Measurements from ENCODE around the gene CCT6A.
"Not testable (repeated sequence)": the region's sequence is repeated elsewhere in the genome, so short reads cannot be mapped to it uniquely, and the experiment has no call there.

The CCT6A gene, protein sequence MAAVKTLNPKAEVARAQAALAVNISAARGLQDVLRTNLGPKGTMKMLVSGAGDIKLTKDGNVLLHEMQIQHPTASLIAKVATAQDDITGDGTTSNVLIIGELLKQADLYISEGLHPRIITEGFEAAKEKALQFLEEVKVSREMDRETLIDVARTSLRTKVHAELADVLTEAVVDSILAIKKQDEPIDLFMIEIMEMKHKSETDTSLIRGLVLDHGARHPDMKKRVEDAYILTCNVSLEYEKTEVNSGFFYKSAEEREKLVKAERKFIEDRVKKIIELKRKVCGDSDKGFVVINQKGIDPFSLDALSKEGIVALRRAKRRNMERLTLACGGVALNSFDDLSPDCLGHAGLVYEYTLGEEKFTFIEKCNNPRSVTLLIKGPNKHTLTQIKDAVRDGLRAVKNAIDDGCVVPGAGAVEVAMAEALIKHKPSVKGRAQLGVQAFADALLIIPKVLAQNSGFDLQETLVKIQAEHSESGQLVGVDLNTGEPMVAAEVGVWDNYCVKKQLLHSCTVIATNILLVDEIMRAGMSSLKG

DNA sequence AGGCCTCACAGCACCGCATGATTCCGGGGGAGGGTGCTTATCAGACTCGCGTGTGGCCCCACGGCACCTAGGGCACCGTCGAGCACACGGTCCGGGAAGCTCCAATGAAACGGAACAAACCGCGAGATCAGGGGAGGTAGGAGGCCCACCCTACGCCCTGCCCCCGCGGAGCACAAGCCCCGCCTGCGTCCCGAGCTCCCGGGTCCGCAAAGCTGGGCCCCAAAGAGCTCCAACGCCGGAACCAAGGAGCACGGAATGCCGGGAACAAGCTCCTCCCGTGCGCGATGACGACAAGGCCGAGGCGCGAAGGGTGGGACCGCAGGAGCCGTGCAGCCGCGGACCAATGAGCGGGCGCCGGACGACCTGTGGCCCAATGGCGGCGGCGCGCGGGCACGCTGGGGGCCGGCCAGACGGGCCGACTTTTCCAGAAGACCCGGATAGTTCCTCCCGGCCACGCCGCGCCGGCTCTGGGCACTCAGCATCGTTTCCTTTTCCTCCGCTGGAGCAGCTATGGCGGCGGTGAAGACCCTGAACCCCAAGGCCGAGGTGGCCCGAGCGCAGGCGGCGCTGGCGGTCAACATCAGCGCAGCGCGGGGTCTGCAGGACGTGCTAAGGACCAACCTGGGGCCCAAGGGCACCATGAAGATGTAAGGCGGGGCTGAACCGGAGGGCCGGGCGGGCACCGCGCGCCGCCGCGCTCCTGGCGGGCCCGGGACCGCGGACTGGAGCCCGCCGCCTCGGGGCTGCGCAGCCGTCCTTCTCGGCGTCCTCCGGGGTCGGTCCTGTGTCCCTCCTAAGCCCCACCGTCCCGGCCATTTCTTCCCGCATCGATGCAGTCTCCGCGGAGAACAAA lies at the start of gene CCT6A, which contains the start of gene PSPH:
Gene CCT6A (plus strand): TSS at position 427 of the 853 bp plus-strand sequence. CDS start 84 bp downstream, at position 511.
Gene PSPH (minus strand): TSS at position 106 of the 853 bp plus-strand sequence. CDS start 30,232 bp downstream, outside the sequence.
- peak; percentile 99 for DNase-seq

DNA sequence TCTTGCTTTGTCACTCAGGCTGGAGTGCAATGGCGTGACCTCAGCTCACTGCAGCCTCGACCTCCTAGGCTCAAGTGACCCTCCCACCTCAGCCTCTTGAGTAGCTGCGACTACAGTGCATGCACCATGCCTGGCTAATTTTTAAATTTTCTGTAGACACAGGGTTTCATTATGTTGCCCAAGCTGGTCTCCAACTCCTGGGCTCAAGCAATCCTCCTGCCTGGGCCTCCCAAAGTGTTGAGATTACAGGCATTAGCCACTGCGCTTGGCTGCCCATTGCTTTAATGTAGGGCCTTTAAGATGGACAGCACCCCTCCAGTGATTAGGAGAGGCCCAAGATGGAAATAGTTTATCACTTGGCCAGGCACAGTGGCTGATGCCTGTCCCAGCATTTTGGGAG lies 47.8 kb upstream of the CCT6A start:
- no peak for DNase-seq

DNA sequence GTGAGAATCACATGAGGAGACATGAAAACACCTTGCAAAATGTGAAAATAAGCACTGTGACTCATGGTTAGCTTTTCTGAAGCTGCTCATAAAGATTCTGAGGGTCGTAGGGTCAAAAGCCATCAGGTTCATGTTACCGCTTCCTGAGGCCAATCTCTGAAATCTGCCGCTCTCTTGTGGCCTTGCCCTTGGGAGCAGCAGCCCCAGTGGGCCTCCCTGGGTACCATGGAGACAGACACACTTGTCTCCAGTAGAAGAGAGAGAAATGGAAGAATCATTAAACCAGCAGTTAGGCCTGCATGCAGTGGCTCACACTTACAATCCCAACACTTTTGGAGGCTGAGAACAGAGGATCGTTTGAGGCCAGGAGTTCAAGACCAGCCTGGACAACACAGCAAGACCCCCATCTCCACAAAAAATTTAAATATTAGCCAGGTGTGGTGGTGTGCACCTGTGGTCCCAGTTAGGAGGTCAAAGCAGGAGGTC lies 44.4 kb upstream of the CCT6A start:
- no peak for DNase-seq

DNA sequence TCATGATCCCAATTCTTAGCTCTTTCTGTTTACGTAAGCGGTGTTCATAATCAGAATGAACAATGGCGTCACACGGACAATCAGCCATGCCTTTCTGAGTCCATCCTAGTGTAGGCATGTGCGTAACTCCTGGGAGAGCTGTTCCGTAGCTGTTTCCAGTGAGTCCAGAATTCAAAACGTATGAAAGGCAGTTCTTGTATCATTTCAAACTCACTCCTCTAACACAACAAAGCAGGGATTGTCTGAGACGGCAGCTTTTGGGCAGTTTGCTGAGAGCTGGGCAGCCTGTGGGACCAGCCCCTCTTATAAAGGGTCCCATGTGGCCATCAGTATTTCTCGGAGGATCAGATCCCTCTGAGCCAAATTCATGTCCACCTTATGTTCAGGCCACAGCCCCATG lies 43.7 kb upstream of the CCT6A start:
- no peak for DNase-seq

DNA sequence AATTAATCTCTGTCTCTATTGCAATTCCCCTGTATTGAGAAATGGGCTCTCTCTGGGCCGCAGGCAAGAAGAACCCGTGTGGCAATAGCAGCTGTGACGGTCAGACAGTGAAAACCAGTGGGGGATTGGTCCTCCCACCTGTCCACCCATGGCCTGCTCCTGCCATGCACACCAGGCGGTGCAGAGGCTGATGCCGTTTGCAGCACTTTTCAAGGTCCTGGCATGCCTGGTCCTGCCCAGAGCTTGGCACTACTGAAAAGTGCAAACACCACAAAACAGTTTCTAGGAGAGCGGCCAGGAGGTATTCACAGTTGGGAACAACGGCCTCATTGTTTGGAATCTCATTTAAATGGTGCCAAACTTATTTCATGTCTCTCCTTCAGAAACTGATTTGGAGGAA lies 41.9 kb upstream of the CCT6A start:
- DNase-seq = no peak

DNA sequence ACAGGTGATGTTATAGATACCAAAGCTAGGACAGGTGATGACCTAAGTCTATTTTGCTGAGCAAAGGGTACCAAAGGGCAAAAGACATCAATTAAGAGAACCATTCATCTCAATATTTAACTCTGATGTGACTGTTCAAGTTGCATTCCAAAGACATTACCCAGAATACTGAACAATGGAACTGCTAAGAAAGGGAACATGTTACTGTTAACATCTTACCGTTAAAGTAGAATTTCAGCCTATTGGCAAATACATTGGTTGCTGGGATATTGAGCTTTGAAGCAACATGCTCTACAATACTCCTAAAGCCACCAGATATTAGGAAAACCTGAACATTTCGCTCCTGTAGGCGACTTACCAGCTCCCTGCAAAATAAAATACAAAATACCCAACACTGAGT lies 34.5 kb upstream of the CCT6A start:
- not testable (repeated sequence) for DNase-seq

DNA sequence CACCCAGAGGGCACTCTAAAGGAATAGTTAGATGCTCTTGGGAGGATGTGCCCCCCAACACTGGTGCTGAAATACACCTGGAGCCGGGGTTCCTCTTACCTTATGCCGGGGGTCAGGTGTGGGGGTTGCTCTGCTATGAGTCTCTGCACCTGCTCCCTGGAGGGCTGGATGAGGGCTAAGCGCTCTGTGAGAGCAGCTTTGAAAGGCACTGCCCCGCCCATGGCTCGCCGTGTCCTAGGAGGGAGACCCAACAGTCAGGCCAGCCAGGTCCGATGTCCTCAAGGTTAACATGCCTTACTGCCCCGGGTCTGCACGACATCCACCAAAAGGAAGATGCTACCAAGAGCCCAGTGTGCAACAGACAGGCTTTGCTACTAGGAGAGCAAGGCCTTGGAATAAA lies 32.1 kb upstream of the CCT6A start:
- no peak for DNase-seq

DNA sequence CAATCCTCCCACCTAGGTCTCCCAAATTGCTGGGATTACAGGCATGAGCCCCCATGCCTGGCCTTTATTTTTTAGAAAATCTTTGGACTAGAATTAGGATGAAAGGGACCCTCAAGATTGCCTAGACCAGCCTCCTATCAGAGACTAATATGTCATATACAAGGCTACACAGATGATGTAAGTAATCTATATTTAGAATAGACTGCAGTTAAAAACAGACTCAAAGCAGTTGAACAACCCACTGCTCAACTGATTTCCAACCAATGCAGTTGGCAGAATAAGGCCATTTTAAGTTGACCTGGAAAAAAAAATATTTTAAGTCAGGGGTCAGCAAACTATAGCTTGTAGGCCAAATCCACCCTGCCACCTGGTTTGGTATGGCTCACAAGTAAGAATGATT lies 28.1 kb upstream of the CCT6A start:
- DNase-seq = no peak

DNA sequence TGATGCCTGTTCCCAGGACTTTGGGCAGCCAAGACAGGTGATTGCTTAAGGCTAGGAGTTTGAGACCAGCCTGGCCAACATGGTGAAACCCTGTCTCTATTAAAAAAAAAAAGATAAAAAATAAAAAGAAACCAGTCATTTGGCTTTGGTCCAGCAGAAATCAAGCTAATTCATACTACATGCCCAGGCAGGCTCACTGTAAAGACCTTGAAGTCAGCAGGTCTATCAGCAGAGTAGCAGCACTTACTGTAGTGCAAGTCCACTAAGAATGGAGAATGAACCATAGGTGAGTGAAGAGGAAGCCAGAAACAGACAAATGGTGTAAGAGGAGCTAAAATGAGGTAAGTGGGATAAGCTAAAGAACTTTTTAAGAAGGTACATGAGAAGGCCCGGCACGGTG lies 25.0 kb upstream of the CCT6A start:
- no peak for DNase-seq

DNA sequence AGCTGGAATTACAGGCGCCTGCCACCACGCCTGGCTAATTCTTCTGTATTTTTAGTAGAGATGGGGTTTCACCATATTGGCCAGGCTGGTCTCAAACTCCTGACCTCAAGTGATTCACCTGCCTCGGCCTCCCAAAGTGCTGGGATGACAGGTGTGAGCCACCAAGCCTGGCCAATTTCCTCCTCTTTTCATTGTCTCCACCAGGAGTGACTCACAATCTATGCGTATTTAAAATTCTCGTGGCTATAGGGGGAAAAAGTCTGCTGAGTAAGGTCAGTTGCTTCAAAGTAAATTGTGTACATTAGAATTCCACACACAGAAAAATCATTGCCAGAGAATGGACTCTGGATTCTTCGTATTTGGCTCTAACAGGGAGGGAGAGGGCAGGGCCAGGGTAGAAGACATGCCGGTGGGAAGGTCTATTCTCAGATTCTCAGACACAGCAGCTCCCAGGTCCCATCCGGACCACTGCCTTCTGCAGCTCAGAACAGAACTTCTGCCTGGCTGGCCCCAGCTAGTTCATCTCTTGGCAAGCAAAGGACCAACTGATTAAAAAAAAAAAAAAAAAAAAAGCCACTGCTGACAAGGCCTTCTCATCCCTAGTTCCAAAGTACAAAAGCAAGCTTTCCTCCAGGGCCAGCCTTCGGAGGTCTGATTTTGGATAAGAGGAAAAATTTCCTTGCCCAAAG lies 22.5 kb upstream of the CCT6A start:
- peak; percentile 63 for DNase-seq

DNA sequence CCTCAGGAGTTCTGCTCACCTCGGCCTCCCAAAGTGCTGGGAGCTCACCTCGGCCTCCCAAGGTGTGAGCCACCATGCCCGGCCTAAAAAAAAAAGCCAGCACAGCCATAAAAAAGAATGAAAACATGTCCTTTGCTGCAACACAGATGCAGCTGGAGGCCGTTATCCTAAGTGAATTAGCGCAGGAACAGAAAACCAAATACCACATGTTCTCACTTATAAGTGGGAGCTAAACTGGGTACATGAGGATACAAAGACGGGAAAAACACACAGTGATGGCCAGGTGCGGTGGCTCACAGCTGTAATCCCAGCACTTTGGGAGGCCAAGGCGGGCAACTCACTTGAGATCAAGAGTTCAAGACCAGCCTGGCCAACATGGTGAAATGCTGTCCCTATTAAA lies 21.2 kb upstream of the CCT6A start:
- no peak for DNase-seq

DNA sequence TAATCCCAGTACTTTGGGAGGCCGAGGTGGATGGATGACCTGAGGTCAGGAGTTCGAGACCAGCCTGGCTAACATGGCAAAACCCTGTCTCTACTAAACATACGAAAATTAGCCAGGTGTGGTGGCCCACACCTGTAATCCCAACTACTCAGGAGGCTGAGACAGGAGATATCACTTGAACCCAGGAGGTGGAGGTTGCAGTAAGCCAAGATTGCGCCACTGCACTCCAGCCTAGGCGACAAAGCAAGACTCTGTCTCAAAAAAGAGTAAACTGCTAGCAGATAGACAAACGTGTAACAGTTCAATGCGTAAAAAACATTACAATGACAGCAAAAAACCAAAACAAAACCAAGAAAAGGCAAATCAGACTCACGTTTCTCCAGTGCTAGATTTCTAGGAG lies 20.0 kb upstream of the CCT6A start:
- not testable (repeated sequence) for DNase-seq

DNA sequence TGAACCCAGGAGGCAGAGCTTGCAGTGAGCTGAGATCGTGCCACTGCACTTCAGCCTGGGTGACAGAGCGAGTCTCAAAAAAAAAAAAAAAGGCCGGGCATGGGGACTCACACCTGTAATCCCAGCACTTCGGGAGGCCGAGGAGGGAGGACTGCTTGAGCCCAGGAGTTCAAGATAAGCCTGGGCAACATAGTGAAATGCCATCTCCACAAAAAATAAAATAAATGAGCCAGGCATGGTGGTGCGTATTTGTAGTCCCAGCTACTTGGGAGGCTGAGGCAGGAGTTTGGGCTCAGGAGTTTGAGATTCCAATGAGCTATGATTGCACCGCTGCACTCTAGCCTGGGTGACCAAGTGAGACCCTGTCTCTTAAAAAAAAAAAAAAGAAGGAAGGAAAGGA lies 19.0 kb upstream of the CCT6A start:
- DNase-seq = not testable (repeated sequence)

DNA sequence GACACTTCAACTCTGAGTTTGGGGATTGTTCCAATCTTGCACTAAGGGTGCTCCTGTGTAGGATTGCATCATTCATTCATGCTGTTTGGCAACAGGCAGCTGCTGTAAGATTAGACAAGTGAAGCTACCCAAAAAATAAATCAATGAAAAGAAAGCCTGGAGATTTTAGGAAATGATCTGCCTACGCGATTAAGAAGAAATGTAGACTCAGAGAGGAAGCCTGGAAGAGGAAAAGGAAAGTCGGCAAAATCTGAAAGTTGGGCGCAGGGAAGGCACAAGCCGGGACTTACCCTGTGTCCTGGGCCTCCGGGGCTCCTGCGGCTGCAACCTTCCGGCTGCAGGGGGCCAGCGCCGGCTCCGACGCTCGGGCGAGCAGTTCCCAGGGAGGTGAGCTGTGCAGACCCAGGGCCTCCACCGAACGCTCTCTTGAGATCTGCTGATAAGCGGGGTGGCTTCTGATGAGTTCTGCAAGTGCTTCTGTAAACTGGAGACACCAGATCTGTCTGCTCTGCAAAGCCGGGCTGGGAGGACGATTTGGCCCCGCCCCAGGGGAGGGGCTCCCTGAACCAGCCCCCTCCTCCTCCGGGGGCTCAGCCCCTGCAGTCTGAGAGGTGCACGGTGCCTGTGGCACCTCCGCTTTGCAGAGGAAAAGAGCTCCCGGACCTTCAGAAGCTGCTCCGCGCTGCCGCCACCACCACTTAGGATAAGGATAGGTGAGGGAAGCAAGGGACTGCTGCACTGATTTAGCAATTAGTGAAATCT lies 17.7 kb upstream of the CCT6A start:
- DNase-seq = peak; percentile 76

DNA sequence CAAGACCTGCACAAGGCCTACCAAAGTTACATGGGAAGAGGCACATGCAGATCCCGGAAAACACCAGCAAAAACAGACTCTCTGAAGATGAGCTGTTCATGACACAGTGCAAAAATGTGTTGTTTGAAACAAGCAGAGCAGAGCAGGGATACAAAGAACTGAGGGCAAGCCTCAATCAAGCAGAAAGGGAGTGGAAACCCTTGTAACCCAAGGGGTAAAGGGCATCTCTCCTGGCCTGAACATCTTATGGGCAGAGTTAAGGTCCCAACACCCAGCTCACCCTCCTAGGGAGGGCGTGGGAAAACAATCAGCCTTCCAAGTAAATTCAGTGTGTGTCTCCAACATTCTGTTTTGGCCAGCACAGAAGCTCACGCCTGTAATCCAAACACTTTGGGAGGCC lies 10.8 kb upstream of the CCT6A start:
- no peak for DNase-seq

DNA sequence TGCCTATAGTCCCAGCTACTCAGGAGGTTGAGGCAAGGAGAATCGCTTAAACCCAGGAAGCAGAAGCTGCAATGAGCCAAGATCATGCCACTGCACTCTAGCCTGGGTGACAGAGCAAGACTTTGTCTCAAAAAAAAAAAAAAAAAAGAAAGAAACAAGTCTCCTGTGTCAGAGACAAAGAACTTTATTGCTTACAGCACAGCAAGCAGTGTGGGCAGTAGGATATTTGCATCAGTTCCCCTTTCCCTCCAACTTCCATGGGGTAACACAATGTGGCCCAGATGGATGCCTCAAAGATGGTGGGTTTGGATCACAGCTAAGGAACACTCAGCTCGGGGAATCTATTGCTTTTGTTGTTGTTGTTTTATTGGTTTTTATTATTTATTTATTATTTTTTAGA lies 5.8 kb upstream of the CCT6A start:
- DNase-seq = not testable (repeated sequence)

DNA sequence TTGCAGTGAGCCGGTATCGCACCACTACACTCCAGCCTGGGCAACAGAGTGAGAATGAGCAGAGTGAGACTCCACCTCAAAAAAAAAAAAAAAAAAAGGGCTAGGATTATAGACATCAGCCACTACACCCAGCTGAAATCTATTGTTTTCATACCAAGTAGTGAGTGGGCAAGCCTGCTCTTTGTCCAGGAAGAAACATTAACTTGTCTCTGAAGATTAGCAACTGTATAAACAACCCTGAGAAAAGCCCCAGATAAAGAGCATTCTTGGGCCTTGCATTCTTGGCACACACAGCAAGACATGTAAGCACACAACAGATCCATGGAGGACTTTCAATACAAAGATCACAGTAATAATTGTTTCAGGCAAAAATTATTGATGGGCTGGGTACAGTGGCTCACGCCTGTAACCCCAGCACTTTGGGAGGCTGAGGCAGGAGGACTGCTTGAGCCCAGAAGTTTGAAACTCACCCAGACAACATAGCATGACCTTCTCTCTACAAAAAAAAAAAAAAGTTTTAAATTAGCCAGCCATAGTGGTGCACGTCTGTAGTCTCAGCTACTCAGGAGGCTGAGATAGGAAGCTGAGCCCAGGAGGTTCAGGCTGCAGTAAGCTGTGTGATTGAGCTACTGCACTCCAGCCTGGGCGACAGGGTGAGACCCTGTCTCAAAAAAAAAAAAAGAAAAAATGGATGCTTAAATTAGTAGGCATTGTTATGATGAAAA lies 4.7 kb upstream of the CCT6A start:
- DNase-seq = peak; percentile 59

DNA sequence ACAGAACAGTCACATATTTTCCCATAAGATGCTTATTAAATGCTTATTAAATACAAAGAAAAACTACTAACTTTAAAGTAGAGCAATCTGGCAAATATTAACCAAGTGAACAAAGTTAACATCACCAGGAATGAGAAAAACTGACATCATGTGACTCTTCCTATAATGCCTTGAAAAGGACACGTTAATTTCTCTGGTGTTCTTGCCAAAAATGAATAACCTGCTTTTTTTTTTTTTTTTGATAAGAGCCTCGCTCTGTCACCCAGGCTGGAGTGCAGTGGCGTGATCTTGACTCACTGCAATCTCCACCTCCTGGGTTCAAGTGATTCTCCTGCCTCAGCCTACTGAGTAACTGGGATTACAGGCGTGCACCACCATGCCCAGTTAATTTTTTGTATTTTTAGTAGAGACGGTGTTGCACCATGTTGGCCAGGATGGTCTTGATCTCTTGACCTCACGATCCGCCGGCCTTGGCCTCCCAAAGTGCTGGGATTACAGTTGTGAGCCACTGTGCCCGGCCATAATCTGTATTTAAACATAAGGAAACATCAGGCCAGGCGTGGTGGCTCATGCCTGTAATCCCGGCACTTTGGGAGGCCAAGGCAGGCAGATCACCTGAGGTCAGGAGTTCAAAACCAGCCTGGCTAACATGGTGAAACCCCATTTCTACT lies 4.0 kb upstream of the CCT6A start:
- DNase-seq = not testable (repeated sequence)

DNA sequence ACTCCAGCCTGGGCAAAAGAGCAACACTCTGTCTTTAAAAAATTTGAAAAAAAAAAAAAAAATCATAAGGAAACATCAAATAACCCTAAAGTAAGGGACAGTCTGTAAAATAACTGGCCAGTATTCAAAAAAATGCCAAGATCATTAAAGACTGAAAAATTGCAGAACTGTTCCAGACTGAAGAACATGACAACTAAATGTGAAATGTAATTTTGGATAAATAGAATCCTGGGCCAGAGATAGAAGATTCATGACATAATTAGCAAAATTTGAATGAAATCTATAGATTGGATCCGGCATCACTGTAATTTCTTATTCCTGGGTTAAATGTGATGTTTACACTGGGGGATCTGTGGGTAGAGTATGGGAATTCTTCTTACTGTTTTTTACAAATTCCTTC lies 3.3 kb upstream of the CCT6A start:
- no peak for DNase-seq

DNA sequence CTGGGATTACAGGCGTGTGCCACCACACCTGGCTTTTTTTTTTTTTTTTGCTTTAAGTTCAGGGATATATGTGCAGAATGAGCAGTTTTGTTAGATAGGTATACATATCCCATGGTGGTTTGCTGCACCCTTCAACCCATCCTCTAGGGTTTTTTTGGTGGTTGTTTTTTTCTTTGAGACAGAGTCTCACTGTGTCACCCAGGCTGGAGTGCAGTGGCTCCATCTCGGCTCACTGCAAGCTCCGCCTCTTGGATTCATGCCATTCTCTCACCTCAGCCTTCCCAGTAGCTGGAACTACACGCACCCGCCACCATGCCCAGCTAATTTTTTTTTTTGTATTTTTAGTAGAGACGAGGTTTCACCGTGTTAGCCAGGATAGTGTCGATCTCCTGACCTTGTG lies 2.8 kb upstream of the CCT6A start:
- DNase-seq = not testable (repeated sequence)

DNA sequence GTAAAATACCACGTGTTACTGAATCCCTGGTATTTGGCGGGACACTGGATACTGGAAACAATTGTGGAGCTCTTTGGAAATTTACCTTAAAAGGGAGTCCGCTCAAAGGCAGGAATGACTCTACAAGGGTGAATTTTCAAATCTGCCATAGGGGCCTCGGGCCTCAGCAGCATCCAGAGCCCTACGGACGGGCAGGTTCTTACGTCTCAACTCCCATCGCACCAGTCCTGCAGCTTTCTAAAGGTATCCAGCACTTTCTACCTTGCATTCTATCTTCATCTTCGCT lies 569 bp upstream of the CCT6A start:
- DNase-seq = no peak
